Transverse colon (tissue), 3 donors: ENCODE measurements around the gene CFI.
A peak's percentile ranks its signal among the peaks of the same experiment; 100 is the strongest.

Experiments used
- POLR2A ChIP-seq: fragments of 450-650 bp; IDR thresholded peaks from one replicate; pipeline ENCODE4 v1.6.1; 2016; ENCODE audit warnings: antibody characterized with exemption, mild to moderate bottlenecking, moderate library complexity
- POLR2AphosphoS5 ChIP-seq, 3 donors: sonication (generic); formaldehyde crosslinking; IDR thresholded peaks; one replicate each; pipeline ENCODE4 v1.6.1; 2016; ENCODE audit warnings: antibody characterized with exemption in 3 of 3

DNA sequence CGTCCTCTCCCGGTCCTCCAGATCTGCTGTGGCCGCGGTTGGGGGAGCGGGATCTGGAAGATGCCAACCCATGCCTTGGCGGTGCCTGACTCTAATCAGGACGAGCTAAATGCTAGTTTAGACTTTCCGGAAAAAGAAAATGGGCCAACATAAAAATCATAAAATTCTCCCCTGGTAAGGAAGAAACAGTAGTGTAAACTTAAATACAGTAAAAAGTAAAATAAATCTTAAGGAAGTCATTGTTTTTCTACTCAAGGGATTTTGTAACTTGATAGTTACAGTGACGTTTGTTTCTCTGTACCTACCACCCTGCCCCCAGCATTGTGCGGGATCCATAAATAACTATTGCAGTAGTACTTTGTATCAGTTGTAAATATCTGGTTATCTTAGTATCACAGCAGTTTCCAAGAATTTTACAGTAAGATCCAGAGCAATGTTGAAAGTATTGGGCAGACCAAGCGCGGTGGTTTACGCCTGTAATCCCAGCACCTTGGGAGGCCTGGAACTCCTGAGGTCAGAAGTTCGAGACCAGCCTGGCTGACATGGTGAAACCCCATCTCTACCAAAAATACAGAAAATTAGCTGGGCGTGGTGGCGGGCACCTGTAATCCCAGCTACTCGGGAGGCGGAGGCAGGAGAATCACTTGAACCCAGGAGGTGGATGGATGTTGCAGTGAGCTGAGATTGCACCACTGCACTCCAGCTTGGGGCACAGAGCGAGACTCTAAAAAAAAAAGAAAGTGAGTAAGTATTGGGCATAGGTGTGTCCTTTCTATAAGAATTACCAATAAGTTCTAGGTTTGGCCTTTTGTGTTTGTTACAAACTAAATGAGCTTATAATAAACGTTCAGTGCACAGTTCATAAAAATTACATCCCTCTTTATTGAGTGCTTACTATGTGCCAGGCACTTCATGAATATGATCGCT lies 70.9 kb downstream of the CFI start:
- TF ChIP-seq POLR2A (peak; percentile 19), POLR2AphosphoS5 (IDR thresholded peaks at IDR 0.05) (no peak)
